ENCODE results near the gene PALM2AKAP2.

DNA sequence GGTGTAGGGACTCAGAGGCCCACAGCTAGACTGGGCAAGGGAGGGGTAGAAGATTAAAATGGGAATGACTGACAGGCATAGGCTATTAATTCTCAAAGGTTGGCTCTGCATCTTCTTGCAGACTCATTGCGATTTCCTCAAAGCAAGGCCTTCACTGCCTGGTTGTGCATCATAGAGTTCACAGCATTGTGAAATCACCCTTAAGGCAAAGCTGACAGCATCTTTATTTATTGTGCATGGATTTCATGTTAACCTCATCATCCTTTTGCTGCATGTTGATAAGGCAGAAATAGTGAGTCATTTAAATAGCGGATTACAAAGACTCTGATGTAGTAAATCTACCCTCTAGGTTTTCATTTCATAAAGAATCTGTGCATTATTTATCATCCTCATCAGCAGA, 13.6 kb upstream of the PALM2AKAP2 start:
- TF ChIP-seq, protein P1, sequence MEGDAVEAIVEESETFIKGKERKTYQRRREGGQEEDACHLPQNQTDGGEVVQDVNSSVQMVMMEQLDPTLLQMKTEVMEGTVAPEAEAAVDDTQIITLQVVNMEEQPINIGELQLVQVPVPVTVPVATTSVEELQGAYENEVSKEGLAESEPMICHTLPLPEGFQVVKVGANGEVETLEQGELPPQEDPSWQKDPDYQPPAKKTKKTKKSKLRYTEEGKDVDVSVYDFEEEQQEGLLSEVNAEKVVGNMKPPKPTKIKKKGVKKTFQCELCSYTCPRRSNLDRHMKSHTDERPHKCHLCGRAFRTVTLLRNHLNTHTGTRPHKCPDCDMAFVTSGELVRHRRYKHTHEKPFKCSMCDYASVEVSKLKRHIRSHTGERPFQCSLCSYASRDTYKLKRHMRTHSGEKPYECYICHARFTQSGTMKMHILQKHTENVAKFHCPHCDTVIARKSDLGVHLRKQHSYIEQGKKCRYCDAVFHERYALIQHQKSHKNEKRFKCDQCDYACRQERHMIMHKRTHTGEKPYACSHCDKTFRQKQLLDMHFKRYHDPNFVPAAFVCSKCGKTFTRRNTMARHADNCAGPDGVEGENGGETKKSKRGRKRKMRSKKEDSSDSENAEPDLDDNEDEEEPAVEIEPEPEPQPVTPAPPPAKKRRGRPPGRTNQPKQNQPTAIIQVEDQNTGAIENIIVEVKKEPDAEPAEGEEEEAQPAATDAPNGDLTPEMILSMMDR (IDR thresholded peaks at IDR 0.05) = no peak
- no peak for TF ChIP-seq POLR2A (IDR thresholded peaks at IDR 0.05)
- TF ChIP-seq POLR2AphosphoS5 (IDR thresholded peaks at IDR 0.05) = no peak
